Upper lobe of left lung (tissue), 4 donors: Measurements from ENCODE around the gene KLHL10.
"Not testable (repeated sequence)": the region's sequence is repeated elsewhere in the genome, so short reads cannot be mapped to it uniquely, and the experiment has no call there.

Experiments used
- CTCF ChIP-seq, 6 experiments: fragments of 450-650 bp in 4 of 6; fragments of 200-600 bp in 2 of 6; sonication (generic) in 2 of 6; IDR thresholded peaks; one replicate each; pipeline ENCODE4 v1.5.1; 2016 to 2019; ENCODE audit warnings: antibody characterized with exemption in 6 of 6
- POLR2A ChIP-seq, 4 donors: fragments of 450-650 bp; IDR thresholded peaks; one replicate each; pipeline ENCODE4 v1.5.1; 2016 to 2017; ENCODE audit warnings: antibody characterized with exemption in 4 of 4, mild to moderate bottlenecking in 2 of 4

- not testable (repeated sequence) for TF ChIP-seq CTCF, POLR2A (IDR thresholded peaks at IDR 0.05)
These were observed 36.7 kb downstream of the KLHL10 start for GRCh38 chr17:41874293-41874670.
